Ureter (tissue), 1 donor: ENCODE results near the gene ZNF644. TPM values are rescaled to one million over a fixed set of nuclear protein-coding genes. Genes with fewer than 3 reads are reported as not detected.
"Not testable (repeated sequence)": the region's sequence is repeated elsewhere in the genome, so short reads cannot be mapped to it uniquely, and the experiment has no call there.

Experiments used
- DNase-seq: peaks from one replicate; pipeline ENCODE4 v3.0.0-alpha.2; 2020; ENCODE audit warnings: low spot score
- total RNA-seq: library from RNA; stranded (reverse); gene quantifications from one replicate; pipeline ENCODE4 v1.2.4, GENCODE V29; 2023
- donor health status: DM: yes; HTN: yes; CAD: no.

Gene ZNF644
- total RNA-seq, 1 donor from 2014 or later = 84.9 TPM

DNA sequence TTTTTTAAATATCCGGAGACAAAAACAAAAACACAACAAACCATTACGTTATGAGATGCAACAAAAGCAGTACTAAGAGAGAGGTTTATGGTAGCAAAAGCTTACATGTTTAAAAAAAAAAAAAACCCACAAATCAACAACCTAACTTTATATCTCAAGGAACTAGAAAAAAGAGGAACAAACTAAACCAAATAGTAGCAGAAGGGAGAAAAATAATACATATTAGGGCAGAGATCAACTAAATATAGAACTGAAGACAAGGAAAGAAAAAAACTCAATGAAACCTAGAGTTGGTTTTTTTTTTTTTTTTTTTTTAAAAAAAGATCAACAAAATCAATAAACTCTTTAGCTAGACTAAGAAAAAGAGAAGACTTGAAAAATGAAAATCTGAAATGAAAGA, 34.9 kb downstream of the ZNF644 start:
- DNase-seq = no peak

DNA sequence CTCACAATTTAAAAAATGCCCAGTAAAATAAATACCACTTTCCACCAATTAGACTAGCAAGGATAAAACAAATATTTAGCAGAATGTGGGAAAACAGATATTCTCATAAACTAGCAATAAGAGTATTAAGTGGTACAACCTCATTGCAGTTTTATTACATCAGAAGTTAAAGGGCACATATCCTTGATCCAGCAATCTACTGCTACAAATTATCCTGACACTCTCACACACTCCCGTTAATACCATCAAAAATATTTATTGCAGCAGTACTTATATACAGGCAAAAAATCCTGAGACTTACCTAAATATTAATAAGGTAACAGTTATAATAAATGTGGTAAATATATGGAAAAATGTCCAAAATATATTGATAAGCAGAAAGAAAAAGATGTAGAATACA, 44.3 kb downstream of the ZNF644 start:
- DNase-seq = no peak

DNA sequence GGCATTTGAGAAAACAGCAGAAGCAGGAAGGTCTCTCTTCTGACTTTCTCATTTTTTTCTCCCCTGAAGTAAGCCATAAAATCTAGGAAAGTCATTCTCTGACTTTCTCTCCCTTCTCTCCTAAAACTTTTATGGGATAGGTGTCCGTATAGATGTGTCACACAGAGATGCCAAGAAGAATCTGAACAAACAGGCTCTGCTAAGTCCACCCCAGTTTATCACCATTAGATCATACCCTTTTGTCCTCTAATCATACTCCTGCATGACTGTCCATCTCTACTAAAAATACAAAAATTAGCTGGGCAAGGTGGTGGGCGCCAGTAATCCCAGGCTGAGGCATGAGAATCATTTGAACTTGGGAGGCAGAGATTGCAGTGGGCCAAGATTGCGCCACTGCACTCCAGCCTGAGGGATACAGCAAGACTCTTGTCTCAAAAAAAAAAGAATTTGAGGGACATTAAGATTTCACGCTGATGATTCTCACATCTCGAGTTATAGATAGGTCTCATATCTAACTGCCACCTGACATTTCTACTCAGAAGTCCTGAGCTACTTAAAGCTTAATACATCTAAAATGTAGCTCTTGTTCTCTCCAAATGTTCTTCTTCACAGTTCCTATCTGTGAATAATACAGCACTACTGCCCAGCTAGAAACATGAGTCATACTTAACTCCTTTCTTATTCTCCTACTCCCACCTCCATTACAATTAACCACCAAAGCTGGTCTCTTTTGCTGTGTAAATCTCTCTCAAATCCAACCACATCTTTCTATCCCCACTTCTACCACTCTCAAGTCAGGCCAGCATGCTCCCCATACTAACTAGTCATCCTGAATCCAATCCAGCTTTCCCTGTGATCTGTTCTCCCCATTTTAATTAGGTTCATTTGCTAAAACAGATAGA, 47.7 kb downstream of the ZNF644 start:
- DNase-seq = no peak

DNA sequence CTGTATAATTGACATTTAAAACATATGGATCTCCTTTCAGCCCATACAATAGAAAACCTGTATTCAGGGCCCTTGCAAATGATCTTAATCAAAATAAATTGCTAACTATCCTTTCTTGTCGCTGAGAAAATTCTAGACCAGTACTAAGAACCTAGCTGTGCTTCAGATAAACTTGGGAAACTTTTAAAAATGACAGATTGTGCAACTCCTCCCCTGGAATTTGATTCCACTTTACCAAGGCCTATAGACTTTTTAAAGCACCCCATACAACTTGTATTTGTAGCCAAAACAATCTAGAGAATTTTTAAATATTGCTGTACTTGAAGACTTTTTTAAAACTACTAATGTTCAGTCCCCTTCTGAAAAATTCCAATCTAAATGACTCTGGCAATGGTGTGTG, 51.6 kb downstream of the ZNF644 start:
- no peak for DNase-seq

DNA sequence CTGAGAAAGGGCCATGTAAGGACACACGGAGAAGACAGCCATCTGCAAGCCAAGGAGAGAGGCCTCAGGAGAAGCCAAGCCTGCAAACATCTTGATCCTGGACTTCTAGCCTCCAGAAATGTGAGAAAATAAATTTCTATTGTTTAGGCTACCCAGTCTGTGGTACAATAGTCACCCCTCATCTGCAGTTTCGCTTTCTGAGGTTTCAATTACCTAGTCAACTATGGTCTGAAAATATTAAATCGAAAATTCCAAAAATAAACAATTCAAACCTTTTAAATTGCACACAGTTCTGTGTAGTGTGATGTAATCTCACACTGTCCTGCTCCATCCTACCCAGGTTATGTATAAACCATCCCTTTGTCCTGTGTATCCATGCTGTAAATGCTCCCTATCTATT, 52.6 kb downstream of the ZNF644 start:
- DNase-seq = no peak

DNA sequence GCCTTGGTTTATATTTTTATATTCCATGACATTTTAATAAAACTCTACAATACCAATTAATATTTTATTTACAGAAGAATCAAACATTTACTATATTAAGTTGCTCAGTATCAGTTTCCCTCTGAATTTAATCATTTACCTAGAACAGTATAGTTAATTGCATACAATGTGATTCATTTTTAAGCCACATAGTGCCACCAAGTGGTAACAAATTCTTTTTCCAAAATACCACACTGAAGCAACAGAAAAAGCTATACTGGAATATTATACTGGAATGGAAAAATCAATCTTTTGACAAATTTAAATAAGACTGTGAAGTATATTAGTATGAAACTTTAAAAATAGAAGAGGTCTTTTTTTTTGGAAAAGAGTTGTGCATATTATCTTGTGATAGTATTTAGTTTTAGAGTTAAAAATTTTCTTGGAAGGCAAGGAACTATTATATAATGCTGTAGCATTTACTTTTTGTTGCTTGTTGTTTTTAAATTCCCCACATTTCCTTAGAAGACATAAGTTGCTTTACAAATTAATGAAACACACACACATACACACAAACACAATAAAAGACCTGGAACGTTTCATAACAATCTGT, 57.3 kb downstream of the ZNF644 start:
- no peak for DNase-seq

DNA sequence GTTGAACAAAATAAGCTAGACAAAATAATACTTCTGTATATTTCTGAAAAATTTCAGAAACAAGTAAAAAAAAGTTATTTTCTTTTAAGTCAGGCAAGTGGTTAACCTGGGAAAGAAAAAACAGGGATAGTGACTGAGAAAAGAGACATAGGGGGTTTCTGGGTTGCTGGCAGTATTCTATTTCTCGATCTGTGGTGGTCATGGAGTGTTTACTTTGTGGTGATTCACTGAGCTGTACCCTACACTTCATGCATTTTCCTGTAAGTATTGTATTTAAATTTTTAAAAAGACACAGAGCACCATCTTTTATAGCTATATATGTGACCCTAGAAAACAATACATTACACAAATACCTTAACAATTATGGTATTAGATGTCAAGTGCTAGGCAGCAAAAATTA, 58.2 kb downstream of the ZNF644 start:
- no peak for DNase-seq

DNA sequence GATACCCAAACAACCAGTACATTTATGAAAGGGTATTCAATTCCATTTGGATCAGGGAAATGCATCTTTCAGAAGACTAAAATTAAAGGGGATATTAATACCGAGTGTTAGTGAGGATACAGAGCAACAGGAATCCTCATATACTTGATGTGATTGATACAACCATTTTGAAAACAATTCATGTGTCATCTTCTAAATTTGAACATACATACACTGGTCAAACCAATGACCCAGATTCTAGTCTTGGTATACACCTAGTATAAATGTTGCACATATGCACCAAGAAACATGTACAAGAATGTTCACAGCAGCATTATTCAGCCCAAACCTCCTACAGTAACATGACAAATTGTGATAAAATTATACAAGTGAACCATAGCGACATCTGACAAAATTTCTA, 58.6 kb downstream of the ZNF644 start:
- no peak for DNase-seq

DNA sequence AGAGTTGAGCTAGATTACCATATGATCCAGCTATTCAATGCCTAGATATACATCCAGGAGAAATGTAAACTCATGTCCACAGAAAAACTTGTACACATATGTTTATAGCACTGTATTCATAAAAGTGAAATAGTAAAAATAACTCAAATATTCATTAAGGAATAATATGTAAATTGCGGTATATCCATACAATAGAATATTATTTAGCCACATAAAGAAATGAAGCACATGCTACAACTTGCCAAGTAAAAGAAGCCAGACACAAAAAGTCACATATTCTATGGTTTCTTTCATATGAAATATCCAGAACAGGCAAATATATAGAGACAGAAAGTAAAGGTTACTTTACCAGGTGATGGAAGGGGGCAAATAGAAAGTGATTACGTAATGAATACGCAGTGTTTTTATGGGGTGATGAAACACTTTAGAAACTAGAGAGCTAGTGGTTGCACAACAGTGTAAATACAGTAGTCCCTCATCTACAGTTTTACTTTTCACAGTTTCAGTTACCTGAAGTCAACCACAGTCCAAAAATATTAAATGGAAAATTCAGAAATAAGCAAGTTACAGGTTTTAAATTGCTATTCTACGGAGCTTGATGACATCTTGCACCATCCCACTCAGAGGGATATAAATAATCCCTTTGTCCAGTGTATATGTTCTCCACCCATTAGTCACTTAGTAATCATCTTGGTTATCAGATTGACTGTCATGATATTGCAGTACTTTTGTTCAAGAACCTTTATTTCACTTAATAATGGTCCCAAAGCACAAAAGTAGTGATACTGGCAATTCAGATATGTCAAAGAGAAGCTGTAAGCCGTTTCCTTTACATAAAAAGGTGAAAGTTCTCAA, 62.3 kb downstream of the ZNF644 start:
- no peak for DNase-seq

DNA sequence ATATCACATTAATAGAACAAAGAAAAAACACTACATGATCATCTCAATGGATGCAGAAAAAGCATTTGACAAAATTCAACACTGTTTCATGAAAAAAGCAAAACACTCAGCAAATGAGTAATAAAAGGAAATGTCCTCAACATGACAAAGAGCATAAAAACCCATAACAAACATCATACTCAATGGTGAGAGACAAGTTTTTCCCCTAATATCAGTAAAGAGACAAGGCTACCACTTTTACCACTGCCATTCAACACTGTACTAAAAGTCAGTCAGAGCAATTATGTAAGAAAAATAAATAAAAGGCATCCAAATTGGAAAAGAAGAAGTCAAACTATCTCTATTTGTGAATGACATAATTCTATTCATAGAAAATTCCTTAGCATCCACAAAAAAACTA, 64.3 kb downstream of the ZNF644 start:
- no peak for DNase-seq

DNA sequence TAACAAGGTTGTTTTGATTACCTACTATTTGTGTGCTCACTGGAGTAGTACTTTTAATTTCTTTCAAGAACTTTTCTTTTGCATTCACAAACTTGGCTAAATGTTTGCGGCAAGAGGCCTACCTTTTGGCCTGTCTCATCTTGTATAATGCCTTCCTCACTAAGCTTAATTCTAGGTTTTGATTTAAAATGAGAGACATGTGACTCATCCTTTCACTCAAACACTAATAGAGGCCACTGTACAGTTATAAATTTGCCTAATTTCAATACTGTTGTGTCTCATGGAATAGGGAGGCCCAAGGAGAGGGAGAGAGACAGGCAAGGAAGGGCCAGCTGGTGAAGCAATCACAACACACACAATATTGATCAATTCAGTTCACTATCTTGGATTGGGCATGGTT, 66.1 kb downstream of the ZNF644 start:
- DNase-seq = no peak

DNA sequence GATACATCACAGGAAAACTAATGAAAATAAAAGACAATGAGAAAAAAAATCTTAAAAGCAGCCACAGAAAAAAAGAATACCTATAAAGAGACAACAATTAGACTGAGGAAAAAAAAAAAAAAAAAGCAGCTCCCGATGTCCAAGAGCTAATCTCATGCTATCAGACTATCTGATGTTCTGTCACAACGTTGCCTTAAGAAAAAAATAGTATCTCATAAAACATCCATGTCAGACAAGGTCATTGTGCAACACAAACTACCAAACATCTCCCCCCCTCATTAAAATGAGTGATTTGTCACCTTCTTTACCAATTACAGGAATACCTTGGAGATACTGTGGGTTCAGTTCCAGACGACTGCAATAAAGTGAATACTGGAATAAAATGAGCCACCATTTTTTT, 68.9 kb downstream of the ZNF644 start:
- DNase-seq = no peak

DNA sequence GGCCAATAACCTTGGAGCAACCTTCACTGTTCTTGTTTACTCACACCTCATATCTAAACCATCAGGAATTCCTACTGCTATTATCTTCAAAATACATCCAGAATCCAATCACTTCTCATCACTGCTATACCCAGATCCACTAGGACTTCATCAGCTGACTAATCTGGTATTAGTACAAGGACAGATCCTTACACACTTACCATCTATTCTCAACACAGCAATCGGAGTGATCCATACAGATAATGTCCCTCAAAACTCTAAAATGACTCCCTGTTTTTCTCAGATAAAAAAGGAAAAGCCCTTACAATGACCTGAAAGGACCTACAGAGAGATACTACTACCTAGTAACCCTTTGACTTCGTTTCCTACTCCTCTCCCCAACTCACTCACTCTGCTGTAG, 70.8 kb downstream of the ZNF644 start:
- DNase-seq = no peak

DNA sequence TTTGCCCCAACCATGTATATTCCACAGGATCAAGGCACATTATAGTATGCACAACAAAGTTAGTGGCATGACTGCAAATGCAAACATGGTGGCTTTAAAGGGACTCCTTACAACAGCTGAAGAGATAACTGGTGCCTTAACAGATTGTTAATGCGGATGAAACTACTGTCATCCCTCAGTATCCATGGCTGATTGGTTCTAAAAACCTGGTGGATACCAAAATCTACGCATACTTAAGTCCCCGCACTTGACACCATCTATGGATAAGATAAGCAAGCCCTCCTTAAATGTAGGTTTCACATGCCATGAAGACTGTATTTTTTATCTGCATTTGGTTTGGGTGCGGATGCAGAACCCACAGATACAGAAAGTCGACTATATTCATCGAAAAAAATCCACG, 73.5 kb downstream of the ZNF644 start:
- no peak for DNase-seq

DNA sequence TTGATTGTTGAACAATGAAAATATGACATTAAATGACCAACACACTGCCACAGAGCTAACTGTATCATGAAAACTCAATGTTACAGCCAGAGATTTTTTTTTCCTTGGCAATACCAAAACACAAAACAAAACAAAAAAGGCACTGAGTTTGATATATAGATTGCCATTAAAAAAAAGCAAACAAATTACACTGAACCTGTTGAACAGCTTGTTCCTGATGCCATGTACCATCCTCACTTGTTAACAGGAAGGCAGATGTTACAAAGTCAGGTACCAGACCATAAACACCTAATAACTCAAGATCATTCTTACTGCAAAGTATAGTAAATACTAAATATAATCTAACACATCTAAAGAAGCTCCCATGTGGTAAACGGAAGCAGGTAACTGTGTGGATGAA, 75.2 kb downstream of the ZNF644 start:
- DNase-seq = no peak

DNA sequence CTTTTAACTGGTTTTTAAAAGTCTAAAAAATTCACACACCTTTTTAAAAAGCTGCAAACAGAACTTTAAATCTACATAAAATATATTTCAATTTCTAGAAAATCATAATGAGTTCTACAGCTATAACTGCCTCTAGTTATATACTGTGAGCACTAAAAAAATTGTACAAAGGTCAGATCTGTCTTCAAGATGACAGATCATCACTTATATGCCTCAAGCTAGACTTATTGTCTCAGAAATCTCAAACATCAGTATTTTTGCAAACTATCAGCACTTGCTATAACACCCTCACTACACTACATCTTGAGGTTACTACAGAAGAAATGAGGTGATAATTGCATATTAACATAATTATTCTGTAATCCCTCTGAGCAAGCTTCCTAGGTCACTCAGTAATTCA, 76.5 kb downstream of the ZNF644 start:
- DNase-seq = no peak

DNA sequence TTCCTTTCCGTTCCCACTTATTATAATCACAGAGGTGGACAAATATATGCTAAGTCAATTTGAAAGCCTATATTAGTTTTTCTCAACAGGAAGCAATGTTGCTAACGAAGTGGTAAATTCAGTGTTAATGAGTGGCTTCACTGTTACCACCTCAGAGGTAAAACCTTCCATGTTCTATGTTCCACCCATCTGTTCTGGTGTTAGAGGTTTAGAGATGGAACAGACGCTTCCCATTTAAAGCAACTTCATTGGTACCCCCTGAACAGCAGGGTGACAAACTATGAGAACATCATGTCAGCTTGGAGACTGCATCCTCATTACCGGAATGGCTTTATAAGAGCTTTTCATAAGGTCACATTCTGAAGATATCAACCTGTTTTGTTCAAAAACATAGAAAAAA, 77.9 kb downstream of the ZNF644 start:
- DNase-seq = no peak

DNA sequence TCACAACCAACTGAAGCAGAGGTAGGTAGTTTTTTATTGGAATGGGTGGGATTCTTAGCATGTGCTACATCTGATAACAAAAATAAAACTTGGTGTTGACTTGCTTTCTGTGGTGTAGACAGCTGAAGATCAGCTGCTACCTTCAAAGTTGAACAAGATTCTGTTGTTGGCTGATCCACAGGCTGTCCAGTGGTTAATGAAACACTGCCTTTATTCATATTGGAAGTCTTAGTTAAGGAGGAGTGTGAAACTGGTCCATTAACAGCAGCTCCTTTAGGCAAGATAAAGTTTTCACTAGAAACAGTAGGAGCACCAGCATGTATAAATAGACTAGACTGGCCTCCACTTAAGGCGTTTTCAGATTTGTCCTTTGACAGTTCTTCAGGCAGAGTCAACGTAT, 81.1 kb downstream of the ZNF644 start:
- DNase-seq = no peak

DNA sequence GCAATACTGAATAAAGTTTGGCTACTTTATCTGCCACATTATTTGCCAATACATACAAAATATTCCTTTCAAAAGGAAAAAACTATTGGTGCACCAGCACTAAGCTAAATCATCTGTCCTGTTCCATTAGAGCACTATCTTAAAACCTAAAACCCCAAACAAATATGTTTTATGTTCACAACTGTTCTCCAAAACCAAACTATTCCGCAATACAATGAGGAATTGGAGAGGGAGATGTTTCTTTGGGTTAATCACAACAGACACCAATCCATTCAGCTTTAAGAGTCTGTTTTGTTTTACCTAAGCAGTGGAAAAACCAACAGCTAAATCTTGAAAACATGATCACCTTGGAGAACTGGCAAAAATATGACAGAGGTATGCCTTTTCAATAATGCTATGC, 85.1 kb downstream of the ZNF644 start:
- DNase-seq = no peak

DNA sequence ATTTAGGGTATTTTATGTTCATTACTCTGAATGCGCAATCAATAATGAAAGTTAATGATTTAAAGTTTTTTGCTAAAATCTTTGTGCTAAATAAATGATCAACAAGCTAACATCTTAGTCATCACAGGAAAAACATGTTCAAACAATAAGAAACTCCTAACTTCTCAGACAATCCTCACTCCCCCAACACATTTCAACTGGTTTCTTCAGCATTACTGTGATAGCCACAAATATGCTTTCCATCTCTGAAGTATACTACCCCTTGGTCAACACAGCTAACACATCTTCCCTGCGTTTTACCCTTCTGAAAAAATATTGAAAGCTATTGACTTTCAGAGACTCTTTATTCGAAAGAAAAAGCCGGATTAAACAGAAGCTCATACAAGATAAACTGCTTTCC, 85.8 kb downstream of the ZNF644 start:
- DNase-seq = no peak

DNA sequence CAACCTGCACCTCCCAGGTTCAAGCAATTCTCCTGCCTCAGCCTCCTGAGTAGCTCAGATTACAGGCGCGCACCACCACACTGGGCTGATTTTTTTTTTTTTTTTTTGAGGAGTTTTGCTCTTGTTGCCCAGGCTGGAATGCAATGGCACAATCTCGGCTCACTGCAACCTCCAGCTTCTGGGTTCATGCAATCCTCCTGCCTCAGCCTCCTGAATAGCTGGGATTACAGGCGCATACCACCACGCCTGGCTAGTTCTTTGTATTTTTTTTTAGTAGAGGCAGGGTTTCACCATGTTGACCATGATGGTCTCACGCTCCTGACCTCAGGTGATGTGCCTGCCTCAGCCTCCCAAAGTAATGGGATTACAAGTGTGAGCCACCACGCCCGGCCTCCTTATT, 93.6 kb downstream of the ZNF644 start:
- not testable (repeated sequence) for DNase-seq

DNA sequence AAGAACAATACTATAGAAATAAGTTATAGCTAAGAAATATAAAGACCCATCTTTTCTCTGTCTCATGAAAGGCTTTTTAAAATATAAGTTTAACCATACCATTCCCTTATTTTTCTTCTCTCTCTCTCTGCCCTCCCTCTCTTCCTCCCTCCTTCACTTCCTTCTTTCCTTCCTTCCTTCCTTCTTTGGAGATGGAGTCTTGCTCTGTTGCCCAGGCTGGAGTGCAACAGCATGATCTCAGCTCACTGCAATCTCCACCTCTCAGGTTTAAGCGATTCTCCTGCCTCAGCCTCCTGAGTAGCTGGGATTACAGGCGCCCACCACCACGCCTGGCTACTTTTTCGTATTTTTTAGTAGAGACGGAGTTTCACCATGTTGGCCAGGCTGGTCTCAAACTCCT, 94.2 kb downstream of the ZNF644 start:
- not testable (repeated sequence) for DNase-seq

DNA sequence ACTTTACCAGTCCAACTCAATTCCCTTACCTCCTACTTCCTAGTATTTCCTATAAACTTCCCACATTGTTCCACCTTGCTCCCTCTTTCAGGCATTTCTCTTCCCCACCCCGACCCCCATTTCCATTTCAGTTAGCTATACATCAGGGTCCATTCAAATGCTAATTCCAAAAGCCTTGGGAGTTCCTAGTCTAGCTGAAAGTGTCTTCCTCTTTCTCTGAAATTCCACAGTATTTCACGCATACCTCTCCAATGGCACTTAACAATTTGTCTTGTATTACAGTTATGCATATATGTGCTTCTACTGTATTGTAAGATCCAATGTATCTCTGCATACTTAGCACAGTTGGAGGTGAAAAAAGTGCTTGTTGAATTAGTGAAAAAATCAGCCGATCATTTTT, 94.9 kb downstream of the ZNF644 start:
- no peak for DNase-seq
